ENCODE data around the gene GAD2.
"Not testable (repeated sequence)": the region's sequence is repeated elsewhere in the genome, so short reads cannot be mapped to it uniquely, and the experiment has no call there.

Gene GAD2

DNA sequence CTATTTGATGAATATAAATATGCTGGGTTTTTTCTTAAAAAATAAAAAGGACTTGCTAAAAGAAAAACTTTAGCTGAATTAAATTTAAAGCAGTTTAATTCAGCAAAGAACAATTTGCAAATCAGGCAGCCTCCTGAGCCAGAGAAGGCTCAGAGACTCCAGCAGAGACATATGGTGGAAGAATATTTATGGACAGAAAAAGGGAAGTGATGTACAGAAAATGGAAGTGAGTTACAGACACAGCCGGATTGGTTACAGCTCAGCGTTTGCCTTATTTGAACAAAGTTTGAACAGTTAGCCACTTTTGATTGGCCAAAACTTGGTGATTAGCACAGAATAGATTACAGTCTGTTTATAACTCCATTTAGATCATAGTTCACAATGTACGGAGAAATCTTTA lies 110.3 kb downstream of the GAD2 start:
- DNase-seq = no peak

DNA sequence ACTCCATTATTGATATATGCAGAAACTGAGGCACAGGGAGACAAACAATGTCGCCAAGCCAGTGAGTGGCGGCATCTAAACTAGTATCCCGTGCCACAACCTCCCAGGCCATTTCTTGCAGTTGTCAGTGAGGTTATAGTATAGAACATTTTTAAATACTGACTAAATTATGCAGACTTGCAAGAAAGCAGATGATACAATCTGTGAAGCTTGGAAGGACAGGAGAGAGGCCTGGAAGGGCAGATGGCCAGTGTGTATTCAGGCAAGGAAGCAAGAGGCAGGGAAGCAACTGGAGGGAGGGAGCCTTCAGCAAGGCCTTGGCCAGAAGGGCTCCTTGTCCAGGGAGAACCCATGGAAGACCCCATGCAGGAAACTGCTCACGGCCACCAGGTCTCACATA lies 111.2 kb downstream of the GAD2 start:
- DNase-seq = no peak

DNA sequence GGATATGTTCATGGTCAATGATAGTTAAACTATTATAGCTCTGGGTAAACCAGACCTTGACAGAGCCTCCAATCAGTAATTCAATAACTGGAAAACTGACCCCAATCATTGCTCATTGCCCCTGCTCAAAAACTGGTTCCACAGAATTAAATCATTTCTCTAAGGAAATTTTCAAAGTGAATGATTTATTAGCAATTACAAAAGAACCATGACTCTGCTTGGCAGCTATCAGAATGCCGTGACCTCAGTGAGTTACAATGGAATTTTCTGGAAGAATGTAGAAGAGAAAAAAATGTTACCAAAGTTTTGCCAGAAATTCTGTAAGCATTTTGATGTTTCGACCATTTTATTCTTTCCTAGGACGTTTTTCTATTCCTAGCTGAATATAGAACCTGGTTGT lies 114.8 kb downstream of the GAD2 start:
- DNase-seq = no peak

DNA sequence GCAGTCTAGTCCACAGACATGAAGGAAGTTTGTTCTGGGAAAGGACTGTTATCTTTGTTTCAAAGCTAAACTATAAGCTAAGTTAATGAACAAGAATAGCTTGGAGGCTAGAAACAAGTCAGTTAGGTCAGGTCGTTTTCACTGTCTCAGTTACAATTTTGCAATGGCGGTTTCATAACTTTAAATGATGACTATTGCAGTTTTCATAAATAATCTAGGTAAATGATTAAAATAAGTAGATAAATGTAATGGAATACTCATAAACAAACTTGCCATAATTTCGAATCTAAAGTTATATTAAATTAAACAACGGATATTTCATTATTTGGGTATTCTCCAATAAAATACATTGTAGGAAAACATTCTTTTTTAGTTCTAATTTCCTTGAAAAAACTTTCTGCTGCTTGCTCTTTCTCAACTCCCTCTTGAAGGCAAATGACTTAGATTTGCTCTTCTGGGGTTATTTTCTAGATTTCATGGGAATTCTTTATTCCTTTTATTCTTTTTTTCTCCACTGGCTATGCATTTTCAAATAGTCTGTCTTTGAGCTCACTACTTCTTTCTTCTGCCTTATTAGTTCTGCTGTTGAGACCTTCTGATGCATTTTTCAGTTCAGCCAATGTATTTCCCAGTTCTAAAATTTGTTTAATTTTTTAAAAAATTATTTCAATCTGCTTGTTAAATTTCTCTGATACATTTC lies 117.8 kb downstream of the GAD2 start:
- no peak for DNase-seq

DNA sequence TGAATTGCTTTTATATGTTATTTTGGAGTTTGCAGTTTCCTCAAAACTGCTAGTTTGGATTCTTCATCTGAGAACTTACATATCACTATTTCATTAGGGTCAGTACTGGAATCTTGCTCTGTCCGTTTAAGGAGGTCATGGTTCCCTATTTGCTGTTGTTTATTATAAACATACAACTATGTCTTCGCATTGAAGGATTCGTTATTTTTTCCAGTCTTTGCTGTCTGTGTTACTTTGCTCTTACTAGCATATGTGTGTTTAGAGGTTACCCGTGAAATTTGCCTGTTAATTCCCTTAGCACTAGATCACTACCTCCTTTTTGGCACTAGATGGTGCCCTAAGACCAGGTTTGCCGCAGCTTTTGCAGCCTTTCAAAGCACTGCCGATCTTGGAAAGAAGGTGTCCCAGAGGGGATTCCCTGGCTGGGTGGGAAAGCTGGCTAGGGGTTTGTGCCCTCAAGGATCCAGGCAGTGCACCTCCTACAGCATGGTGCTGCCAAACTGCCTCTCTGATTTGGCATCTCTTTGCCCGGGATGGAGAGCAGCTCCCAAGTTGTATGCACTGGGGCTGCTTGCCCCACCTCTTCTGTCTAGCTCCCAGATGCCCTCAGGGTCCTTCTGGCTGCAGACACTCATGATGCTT lies 118.5 kb downstream of the GAD2 start:
- peak; percentile 57 to 68 for DNase-seq

DNA sequence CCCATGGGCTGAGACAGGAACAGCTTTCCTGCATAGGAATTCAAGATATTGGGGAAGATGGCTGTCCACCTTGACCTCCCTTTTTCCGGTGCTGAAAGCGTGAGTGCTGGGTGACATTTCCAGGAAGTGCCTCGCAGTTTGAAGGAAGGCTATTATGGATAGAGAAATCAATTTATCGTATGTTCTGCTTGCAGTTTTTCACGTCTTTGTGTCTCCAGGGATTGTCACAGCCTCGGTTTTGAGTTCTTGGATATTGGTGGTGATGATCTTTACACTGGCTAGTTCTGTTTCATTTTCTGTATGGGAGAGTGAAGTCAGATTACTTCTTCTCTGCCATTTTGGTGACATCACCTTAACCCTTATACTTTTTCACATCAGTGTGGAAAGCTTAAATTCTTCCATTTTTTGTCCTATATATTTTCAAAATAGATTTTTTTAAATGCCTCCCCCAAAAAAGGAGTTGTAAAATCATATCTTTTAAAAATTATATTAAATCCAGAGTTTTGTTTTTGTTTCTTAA lies 119.1 kb downstream of the GAD2 start:
- DNase-seq = no peak

DNA sequence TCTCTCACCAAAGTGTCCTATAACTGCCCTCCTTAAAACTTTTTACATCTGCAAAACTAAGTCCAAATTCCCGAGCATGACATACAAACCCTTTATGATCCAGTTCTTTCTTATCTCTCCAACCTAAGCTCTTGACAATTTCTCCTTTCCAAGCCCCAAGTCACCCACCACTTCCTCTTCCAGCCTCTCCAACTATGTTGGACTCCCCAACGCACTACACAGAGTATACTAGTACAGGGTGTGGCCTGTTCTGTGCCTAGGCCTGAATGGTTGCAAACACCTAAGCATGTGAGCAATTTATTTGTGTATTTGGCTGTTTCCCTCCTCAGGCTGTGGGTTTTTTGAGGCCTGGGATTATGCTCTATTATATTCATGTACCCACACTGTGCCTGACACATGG lies 120.4 kb downstream of the GAD2 start:
- no peak for DNase-seq

DNA sequence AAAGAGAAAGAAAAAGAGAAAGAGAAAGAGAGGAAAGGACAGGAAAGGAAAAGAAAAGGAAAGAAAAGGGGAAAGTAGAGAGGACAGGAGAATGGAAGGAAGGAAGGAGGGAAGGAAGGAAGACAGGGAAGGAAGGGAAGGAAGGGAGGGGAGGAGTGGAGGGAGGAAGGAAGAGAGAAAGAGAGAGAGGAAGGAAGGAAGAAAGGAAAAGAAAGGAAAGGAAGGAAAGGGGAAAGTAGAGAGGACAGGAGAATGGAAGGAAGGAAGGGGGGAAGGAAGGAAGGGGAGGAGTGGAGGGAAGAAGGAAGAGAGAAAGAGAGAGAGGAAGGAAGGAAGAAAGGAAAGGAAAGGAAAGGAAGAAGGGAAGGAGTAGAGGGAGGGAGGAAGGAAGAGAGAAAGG lies 125.1 kb downstream of the GAD2 start:
- DNase-seq = no peak

DNA sequence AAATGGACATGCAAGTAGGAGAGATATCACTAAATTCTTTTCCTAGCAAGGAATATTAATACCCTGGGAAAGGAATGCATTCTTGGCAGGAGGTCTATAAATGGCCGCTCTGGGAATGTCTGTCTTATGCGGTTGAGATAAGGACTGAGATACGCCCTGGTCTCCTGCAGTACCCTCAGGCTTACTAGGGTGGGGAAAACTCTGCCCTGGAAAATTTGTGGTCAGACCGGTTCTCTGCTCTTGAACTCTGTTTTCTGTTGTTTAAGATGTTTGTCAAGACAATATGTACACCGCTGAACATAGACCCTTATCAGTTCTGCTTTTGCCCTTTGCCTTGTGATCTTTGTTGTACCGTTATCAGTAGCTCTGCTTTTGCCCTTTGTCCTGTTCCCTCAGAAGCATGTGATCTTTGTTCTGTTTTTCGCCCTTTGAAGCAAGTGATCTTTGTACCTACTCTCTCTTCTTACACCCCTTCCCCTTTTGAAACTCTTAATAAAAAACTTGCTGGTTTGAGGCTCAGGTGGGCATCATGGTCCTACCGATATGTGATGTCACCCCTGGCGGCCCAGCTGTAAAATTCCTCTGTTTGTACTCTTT lies 132.3 kb downstream of the GAD2 start:
- DNase-seq = not testable (repeated sequence)
